ENCODE results near the gene GPR173.

GPR173 gene

GRCh38 chrX:53089224-53089842, 40.7 kb downstream of the GPR173 start:
- DNase-seq (ENCODE audit: low read depth): no peak

GRCh38 chrX:53089925-53090324, 41.3 kb downstream of the GPR173 start:
- no peak for DNase-seq (ENCODE audit: low read depth)

GRCh38 chrX:53091354-53091753, 42.8 kb downstream of the GPR173 start:
- no peak for DNase-seq (ENCODE audit: low read depth)

GRCh38 chrX:53093177-53093655, 44.6 kb downstream of the GPR173 start:
- peak; percentile 68 for DNase-seq (ENCODE audit: low read depth)

GRCh38 chrX:53093748-53094581, 45.4 kb downstream of the GPR173 start, which contains the start of gene KANTR:
Gene KANTR, plus strand, starts transcription at chrX:53094142. Its CDS starts 30,131 bp downstream, at chrX:53124273.
- DNase-seq (ENCODE audit: low read depth): peak; percentile 63

- DNase-seq (ENCODE audit: low read depth): no peak
These were observed 46.0 kb downstream of the GPR173 start for GRCh38 chrX:53094582-53094905.

GRCh38 chrX:53095796-53096195, 47.2 kb downstream of the GPR173 start:
- no peak for DNase-seq (ENCODE audit: low read depth)

- DNase-seq (ENCODE audit: low read depth): no peak
These were observed 66.4 kb downstream of the GPR173 start for GRCh38 chrX:53114864-53115549.

GRCh38 chrX:53115550-53115874, 66.9 kb downstream of the GPR173 start:
- no peak for DNase-seq (ENCODE audit: low read depth)

GRCh38 chrX:53116101-53116500, 67.5 kb downstream of the GPR173 start:
- no peak for DNase-seq (ENCODE audit: low read depth)

GRCh38 chrX:53122013-53122412, 73.4 kb downstream of the GPR173 start:
- no peak for DNase-seq (ENCODE audit: low read depth)

- no peak for DNase-seq (ENCODE audit: low read depth)
These were observed 76.9 kb downstream of the GPR173 start for GRCh38 chrX:53125506-53125905.

- DNase-seq (ENCODE audit: low read depth): no peak
These were observed 77.8 kb downstream of the GPR173 start for GRCh38 chrX:53126377-53126776.

- DNase-seq (ENCODE audit: low read depth): no peak
These were observed 79.6 kb downstream of the GPR173 start for GRCh38 chrX:53128097-53128749.
